HEK293T (cell line): ENCODE results near the gene SH3RF3.

Experiments used
- CTCF ChIA-PET: fragments of 350-600 bp; formaldehyde crosslinking; extraction: SDS; loops from one replicate; lab custom pipeline; 2021; ENCODE audit warnings: antibody characterized with exemption, inconsistent platforms; lab: Yijun Ruan, JAX
- POLR2A ChIA-PET: fragments of 350-600 bp; formaldehyde crosslinking; extraction: SDS; loops from one replicate; lab custom pipeline; 2020; ENCODE audit warnings: antibody characterized with exemption, inconsistent platforms; lab: Yijun Ruan, JAX
- DNase-seq: peaks from one replicate; pipeline ENCODE4 v3.0.0; 2012; ENCODE audit warnings: mixed read lengths; ENCODE audit errors: extremely low spot score
- ARNT ChIP-seq: fragments of 450-650 bp; IDR thresholded peaks from 2 replicates; pipeline ENCODE4 v1.6.1; 2017; ENCODE audit warnings: mild to moderate bottlenecking
- BHLHE40 ChIP-seq: fragments of 450-650 bp; IDR thresholded peaks from 2 replicates; pipeline ENCODE4 v1.6.1; 2016; ENCODE audit warnings: mild to moderate bottlenecking, moderate library complexity, borderline replicate concordance
- CTBP1 ChIP-seq: fragments of 450-650 bp; IDR thresholded peaks from 2 replicates; pipeline ENCODE4 v1.6.1; 2016; ENCODE audit warnings: borderline replicate concordance
- ELF4 ChIP-seq: fragments of 450-650 bp; IDR thresholded peaks from 2 replicates; pipeline ENCODE4 v1.6.1; 2017; ENCODE audit warnings: antibody characterized with exemption
- FOXA1 ChIP-seq: fragments of 450-650 bp; IDR thresholded peaks from 2 replicates; pipeline ENCODE4 v1.6.1; 2016; ENCODE audit warnings: mild to moderate bottlenecking
- FOXK2 ChIP-seq: fragments of 450-650 bp; IDR thresholded peaks from 2 replicates; pipeline ENCODE4 v1.6.1; 2016; ENCODE audit warnings: mild to moderate bottlenecking
- FOXM1 ChIP-seq: fragments of 450-650 bp; IDR thresholded peaks from 2 replicates; pipeline ENCODE4 v1.6.1; 2017; ENCODE audit warnings: mild to moderate bottlenecking, borderline replicate concordance
- HDGF ChIP-seq: fragments of 450-650 bp; IDR thresholded peaks from 2 replicates; pipeline ENCODE4 v1.6.1; 2017; ENCODE audit warnings: antibody characterized with exemption, borderline replicate concordance
- L3MBTL2 ChIP-seq: fragments of 450-650 bp; conservative IDR thresholded peaks from 2 replicates; pipeline ENCODE4 v1.6.1; 2016; ENCODE audit warnings: mild to moderate bottlenecking
- LEF1 ChIP-seq: fragments of 450-650 bp; IDR thresholded peaks from 2 replicates; pipeline ENCODE4 v1.6.1; 2017; ENCODE audit warnings: mild to moderate bottlenecking, borderline replicate concordance
- NFRKB ChIP-seq: fragments of 450-650 bp; IDR thresholded peaks from 2 replicates; pipeline ENCODE4 v1.6.1; 2016; ENCODE audit warnings: mild to moderate bottlenecking, moderate library complexity
- SP1 ChIP-seq: fragments of 450-650 bp; IDR thresholded peaks from 2 replicates; pipeline ENCODE4 v1.6.1; 2017
- SUZ12 ChIP-seq: fragments of 450-650 bp; IDR thresholded peaks from 2 replicates; pipeline ENCODE4 v1.6.1; 2016; ENCODE audit warnings: mild to moderate bottlenecking
- TARDBP ChIP-seq: fragments of 450-650 bp; IDR thresholded peaks from 2 replicates; pipeline ENCODE4 v1.6.1; 2016
- ZNF384 ChIP-seq: fragments of 450-650 bp; IDR thresholded peaks from 2 replicates; pipeline ENCODE4 v1.6.1; 2016
- TF ChIP-seq, protein P1 (sequence below): fragments of 450-650 bp; IDR thresholded peaks from 2 replicates; pipeline ENCODE4 v1.6.1; 2016

Gene SH3RF3

DNA sequence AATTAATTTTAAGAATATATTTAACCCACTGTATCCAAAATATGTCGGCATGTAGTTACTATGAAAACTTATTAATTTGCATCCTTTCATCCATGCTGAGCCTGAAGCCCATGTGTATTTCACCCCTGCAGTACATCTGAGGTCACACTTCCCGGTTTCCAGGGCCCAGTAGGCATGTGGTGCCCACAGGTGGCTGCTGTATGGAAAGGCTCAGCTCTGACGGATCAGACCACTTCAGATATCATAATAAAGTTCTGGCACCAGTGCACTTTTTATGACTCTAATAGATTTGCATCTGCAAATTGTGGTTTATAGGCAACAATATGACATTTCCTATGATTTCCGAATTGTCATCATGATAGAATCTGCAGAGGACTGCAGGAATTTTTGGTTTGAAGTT is 22.5 kb downstream of the SH3RF3 start:
- ChIA-PET CTCF (no interaction called here), POLR2A (no interaction called here)
- TF ChIP-seq TARDBP (no peak), LEF1 (no peak), ELF4 (no peak), FOXK2 (no peak), NFRKB (no peak), HDGF (no peak), ARNT (no peak), BHLHE40 (no peak), L3MBTL2 (no peak), FOXM1 (no peak), SP1 (no peak)
- TF ChIP-seq, protein P1, sequence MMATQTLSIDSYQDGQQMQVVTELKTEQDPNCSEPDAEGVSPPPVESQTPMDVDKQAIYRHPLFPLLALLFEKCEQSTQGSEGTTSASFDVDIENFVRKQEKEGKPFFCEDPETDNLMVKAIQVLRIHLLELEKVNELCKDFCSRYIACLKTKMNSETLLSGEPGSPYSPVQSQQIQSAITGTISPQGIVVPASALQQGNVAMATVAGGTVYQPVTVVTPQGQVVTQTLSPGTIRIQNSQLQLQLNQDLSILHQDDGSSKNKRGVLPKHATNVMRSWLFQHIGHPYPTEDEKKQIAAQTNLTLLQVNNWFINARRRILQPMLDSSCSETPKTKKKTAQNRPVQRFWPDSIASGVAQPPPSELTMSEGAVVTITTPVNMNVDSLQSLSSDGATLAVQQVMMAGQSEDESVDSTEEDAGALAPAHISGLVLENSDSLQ: no peak
- DNase-seq: no peak

DNA sequence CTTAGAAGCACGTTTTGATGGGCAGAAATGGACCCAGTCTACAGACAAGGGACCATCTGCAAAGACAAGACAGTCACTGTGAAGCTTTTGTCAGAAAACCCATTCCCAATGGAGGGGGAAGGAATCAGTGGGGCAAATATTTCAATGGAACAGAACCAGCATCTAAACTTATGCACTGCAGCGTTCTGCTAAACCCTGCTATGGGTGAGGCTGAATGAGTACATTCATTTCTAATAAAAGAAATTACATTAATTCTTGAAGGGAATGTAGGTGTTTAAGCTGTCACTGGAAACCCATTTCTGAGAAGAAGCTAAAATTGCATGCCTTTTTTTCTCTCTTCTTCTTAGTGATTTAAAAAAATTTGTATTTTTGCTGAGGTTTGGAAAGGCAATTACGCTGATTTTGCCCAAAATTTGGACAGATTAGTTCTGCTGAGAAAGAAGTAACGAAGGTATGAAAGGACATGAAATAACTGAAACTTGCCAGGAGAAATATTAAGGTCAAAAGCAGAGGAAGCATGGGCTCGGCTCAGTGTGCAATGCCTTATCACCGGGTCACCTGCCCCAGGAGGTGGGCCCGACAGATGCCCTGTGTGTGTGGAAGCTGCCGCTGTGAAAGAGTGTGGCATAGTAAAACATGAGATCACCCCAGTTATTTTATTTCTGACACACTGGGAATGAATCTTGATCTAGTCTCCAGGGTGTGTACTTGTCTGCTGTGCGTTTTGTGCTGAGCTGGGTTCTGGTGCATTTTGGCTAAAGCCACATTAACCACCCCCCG is 24.2 kb downstream of the SH3RF3 start:
- TF ChIP-seq TARDBP (no peak), LEF1 (no peak), NFRKB (no peak), ELF4 (no peak), FOXM1 (no peak), FOXA1 (no peak), HDGF (no peak), L3MBTL2 (no peak)
- TF ChIP-seq, protein P1: no peak
- ChIA-PET POLR2A (interaction anchor here (1.3 kb wide), 1 partner anchor 10 kb away, joined by 3 read pairs; no protein-coding TSS in a partner anchor), CTCF (no interaction called here)
- no peak for DNase-seq

DNA sequence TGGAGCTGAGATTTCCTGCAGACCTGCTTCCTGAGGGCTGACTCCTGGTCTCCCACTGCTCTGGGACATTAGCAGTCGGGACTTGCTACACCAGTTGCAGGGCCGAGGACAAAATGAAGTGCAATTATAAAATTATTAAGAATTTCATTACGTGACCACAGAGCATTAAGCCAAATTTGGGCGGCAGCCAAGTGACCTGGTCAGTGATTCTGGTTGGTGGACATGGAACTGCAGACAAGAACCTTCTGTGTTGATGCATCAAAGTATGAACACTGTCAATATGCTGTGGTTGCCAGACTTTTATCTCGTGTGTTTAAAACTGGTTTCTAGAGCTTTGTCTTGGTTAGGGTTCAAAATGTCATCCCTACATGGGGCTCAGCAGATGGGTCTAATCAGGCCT is 24.8 kb downstream of the SH3RF3 start:
- no peak for DNase-seq
- CTCF ChIA-PET: no interaction called here
- POLR2A ChIA-PET: no interaction called here
- TF ChIP-seq FOXK2: no peak

DNA sequence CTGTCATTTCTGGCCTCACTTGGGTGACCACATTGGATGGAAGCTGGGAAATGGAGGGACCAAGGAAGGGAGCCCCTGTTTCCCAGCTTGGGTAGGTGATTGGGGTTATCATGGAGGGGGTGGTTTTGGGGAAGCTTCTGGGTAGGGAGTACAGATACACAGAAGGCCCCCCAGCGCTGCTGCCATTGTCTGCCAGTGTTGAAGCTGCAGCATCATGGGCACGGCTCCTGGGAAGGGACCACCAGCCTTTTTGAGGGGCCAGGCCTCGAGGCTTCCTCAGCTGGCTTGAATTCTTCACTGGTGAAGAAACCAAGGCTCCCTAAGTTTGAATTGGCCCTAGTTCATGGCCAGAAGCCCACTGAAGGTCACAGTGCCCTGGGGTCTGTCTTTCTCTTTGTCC is 25.2 kb downstream of the SH3RF3 start:
- POLR2A ChIA-PET: no interaction called here
- CTCF ChIA-PET: no interaction called here
- no peak for DNase-seq
- TF ChIP-seq ELF4 (no peak), FOXA1 (no peak), SP1 (no peak), BHLHE40 (no peak), FOXK2 (no peak), LEF1 (no peak), SUZ12 (no peak), CTBP1 (no peak), ZNF384 (no peak), ARNT (no peak), HDGF (no peak), FOXM1 (no peak), NFRKB (no peak), TARDBP (no peak), L3MBTL2 (no peak)
- TF ChIP-seq, protein P1: no peak

DNA sequence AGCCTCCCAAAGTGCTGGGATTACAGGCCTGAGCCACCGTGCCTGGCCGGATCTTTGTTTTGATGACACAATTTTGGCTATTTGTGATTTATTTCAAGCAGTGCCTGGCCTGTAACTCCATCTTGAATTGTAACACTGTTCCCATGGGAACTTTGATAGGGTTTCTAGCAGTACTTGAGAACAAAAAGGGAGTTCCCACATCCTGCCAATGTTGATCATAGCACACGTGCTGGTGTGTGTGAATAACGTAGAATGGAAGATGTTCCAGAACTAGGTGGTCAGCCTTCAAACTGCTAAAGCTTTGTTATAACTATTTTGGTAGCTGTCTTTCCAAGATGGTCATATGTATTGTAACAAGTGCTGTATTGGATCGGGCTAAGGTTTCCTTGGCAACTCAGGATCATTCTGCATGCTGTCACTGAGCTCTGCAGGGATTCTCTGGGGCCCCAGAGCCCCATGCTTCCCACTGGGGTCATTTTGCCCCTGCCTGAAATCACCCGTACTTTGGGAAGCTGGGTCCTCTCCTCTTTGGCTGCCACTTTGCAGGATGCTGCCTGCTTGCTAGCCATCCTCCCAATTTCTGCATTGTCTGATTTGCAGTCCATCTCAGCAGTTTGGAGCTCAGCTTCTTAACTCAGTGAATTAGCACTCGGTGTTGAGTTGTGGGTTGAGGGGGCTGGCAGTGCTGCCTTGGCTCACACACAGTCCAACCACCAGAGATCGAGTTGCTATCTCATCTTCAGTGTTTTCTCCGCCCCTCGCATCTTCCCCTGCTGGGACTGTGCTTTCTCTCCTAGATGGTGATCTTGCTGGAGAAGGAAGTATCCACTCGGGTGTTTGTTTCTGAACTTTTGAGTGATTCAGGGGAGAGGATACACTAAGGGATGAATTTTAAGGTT is 26.8 kb downstream of the SH3RF3 start:
- no peak for TF ChIP-seq HDGF
- no peak for TF ChIP-seq FOXK2
- TF ChIP-seq, protein P1: no peak
- ChIA-PET CTCF (no interaction called here), POLR2A (no interaction called here)
- no peak for DNase-seq
